HG02970 (cell line): ENCODE measurements around the gene SPI1.

Experiments
- ATAC-seq: cut with Tn5 transposase; IDR thresholded peaks from one replicate; pipeline ENCODE4 v1.9.1; 2021; ENCODE audit warnings: mild to moderate bottlenecking, moderate library complexity, moderate number of reproducible peaks; ENCODE audit not compliant: unreplicated experiment, low FRiP score

SPI1 gene

GRCh38 chr11:47360341-47360740, 18.0 kb downstream of the SPI1 start:
- no peak for ATAC-seq

- no peak for ATAC-seq
Observed at GRCh38 chr11:47359586-47359985, 18.8 kb downstream of the SPI1 start.

- ATAC-seq, result no peak
Observed at GRCh38 chr11:47359162-47359561, 19.2 kb downstream of the SPI1 start.

GRCh38 chr11:47358731-47359051, 19.7 kb downstream of the SPI1 start:
- ATAC-seq, result no peak

- no peak for ATAC-seq
Observed at GRCh38 chr11:47357985-47358730, 20.2 kb downstream of the SPI1 start.

- ATAC-seq, result no peak
Observed at GRCh38 chr11:47356998-47357329, 21.4 kb downstream of the SPI1 start.

- ATAC-seq, result no peak
Observed at GRCh38 chr11:47356129-47356997, 22.0 kb downstream of the SPI1 start.

GRCh38 chr11:47355283-47356128, 22.8 kb downstream of the SPI1 start:
- no peak for ATAC-seq

- ATAC-seq, result no peak
Observed at GRCh38 chr11:47354913-47355282, 23.4 kb downstream of the SPI1 start.

GRCh38 chr11:47353978-47354774, 24.2 kb downstream of the SPI1 start:
- ATAC-seq, result no peak

- no peak for ATAC-seq
Observed at GRCh38 chr11:47352556-47352955, 25.8 kb downstream of the SPI1 start, which contains the start of gene MYBPC3. TSS of gene MYBPC3 (minus strand) at chr11:47352702. CDS start at chr11:47352647, 55 bp downstream.

GRCh38 chr11:47351156-47352126, 26.9 kb downstream of the SPI1 start:
- no peak for ATAC-seq

GRCh38 chr11:47350315-47350714, 28.0 kb downstream of the SPI1 start:
- no peak for ATAC-seq

- ATAC-seq, result no peak
Observed at GRCh38 chr11:47349521-47350095, 28.7 kb downstream of the SPI1 start.

GRCh38 chr11:47348859-47349258, 29.5 kb downstream of the SPI1 start:
- no peak for ATAC-seq

GRCh38 chr11:47348131-47348802, 30.1 kb downstream of the SPI1 start:
- ATAC-seq, result no peak

GRCh38 chr11:47347137-47347536, 31.2 kb downstream of the SPI1 start:
- no peak for ATAC-seq

GRCh38 chr11:47345890-47346563, 32.3 kb downstream of the SPI1 start:
- ATAC-seq, result no peak
